ENCODE measurements around the gene TBX3.

The TBX3 gene

DNA sequence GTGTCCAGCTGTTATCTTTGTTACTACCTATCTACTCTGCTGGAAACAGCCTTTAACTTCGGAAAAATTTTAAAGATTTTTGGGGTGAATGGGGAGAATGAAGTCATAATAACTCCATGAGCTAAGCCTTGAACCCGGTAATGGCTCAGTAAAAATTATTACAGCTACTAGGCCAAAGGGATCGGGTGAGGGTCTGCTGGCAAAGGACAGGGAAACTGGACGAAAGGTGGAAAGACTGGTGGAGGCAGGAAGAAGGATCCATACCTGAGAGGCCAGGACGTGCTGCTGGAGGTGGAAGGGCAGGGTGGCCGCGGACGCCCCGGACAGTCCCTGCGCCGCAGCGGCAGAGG, 10.1 kb downstream of the TBX3 start:
- DNase-seq (ENCODE audit: low read depth), result no peak
- TF ChIP-seq CTCF (conservative IDR thresholded peaks at IDR 0.05; ENCODE audit: control insufficient read depth, insufficient read depth, low read depth, low read length), result no peak
- H3K4me3 ChIP-seq (ENCODE audit: control insufficient read depth, low read depth, low read length), result no peak overlapping the region

GRCh38 chr12:114673169-114673833, 10.7 kb downstream of the TBX3 start:
- DNase-seq (ENCODE audit: low read depth), result peak; percentile 66
- peak overlapping the region; percentile 9 for H3K4me3 ChIP-seq (ENCODE audit: control insufficient read depth, low read depth, low read length)
- no peak for TF ChIP-seq CTCF (conservative IDR thresholded peaks at IDR 0.05; ENCODE audit: control insufficient read depth, insufficient read depth, low read depth, low read length)

- no peak for TF ChIP-seq CTCF (conservative IDR thresholded peaks at IDR 0.05; ENCODE audit: control insufficient read depth, insufficient read depth, low read depth, low read length)
- H3K4me3 ChIP-seq (ENCODE audit: control insufficient read depth, low read depth, low read length), result no peak overlapping the region
- no peak for DNase-seq (ENCODE audit: low read depth)
These were observed 11.2 kb downstream of the TBX3 start for GRCh38 chr12:114672817-114673168.

GRCh38 chr12:114671443-114672411, 12.2 kb downstream of the TBX3 start:
- DNase-seq (ENCODE audit: low read depth), result no peak
- TF ChIP-seq CTCF (conservative IDR thresholded peaks at IDR 0.05; ENCODE audit: control insufficient read depth, insufficient read depth, low read depth, low read length), result no peak
- H3K4me3 ChIP-seq (ENCODE audit: control insufficient read depth, low read depth, low read length), result no peak overlapping the region

GRCh38 chr12:114671066-114671442, 12.9 kb downstream of the TBX3 start:
- DNase-seq (ENCODE audit: low read depth), result no peak
- no peak for TF ChIP-seq CTCF (conservative IDR thresholded peaks at IDR 0.05; ENCODE audit: control insufficient read depth, insufficient read depth, low read depth, low read length)
- no peak overlapping the region for H3K4me3 ChIP-seq (ENCODE audit: control insufficient read depth, low read depth, low read length)

- no peak for DNase-seq (ENCODE audit: low read depth)
- no peak for TF ChIP-seq CTCF (conservative IDR thresholded peaks at IDR 0.05; ENCODE audit: control insufficient read depth, insufficient read depth, low read depth, low read length)
- no peak overlapping the region for H3K4me3 ChIP-seq (ENCODE audit: control insufficient read depth, low read depth, low read length)
These were observed 13.5 kb downstream of the TBX3 start for GRCh38 chr12:114670291-114670980.

Measured in fibroblast of mammary gland (primary cell).